ENCODE measurements around the gene TTC9C. TPM values are rescaled to one million over a fixed set of nuclear protein-coding genes. Genes with fewer than 3 reads are reported as not detected.

Gene TTC9C
- total RNA-seq, 1 donor from 2014 or later: 78.4 TPM

- Mint-ChIP-seq H3K4me1 (peaks cover 21% of the 10 kb centered on the region), H3K4me3 (peak overlapping the region; percentile 41), H3K27ac (peak overlapping the region; percentile 24), H3K27me3 (ENCODE audit: insufficient read depth, low read depth) (peaks cover 8% of the 10 kb centered on the region), H3K9me3 (no peaks in the 10 kb centered on the region), H3K36me3 (peaks cover 52% of the 10 kb centered on the region)
- no peak overlapping the region for H2AFZ ChIP-seq (replicated peaks)
- H3K4me2 ChIP-seq: no peak overlapping the region
- H3K36me3 ChIP-seq: peaks cover 17% of the 10 kb centered on the region
- no peak for TF ChIP-seq EZH2 (IDR thresholded peaks at IDR 0.05)
- no peak for TF ChIP-seq CTCF (IDR thresholded peaks at IDR 0.05)
- no peak for TF ChIP-seq EZH2phosphoT487 (IDR thresholded peaks at IDR 0.05)
- H3K27ac ChIP-seq: no peak overlapping the region
- H3K4me1 ChIP-seq: peaks cover 8% of the 10 kb centered on the region
- H3K79me2 ChIP-seq (ENCODE audit: low read depth): peaks cover 23% of the 10 kb centered on the region
- no peak overlapping the region for H3K4me3 ChIP-seq
- no peak overlapping the region for H3K9ac ChIP-seq
- H3F3A ChIP-seq (ENCODE audit: low read depth): peaks cover 88% of the 10 kb centered on the region
- DNase-seq (ENCODE audit: low spot score): no peak
- H3K9me3 ChIP-seq (ENCODE audit: low read depth): no peaks in the 10 kb centered on the region
- H4K20me1 ChIP-seq (ENCODE audit: low read depth): peaks cover 7% of the 10 kb centered on the region
- no peaks in the 10 kb centered on the region for H3K27me3 ChIP-seq
Measured at GRCh38 chr11:62713343-62713742, 14.9 kb upstream of the TTC9C start.

- no peak overlapping the region for H3K4me3 ChIP-seq
- peaks cover 26% of the 10 kb centered on the region for H3K36me3 ChIP-seq
- no peak overlapping the region for H2AFZ ChIP-seq (replicated peaks)
- H3K9ac ChIP-seq: no peak overlapping the region
- no peaks in the 10 kb centered on the region for H3K4me1 ChIP-seq
- no peaks in the 10 kb centered on the region for H3K27me3 ChIP-seq
- H3K9me3 ChIP-seq (ENCODE audit: low read depth): no peaks in the 10 kb centered on the region
- Mint-ChIP-seq H3K27ac (no peak overlapping the region), H3K27me3 (ENCODE audit: insufficient read depth, low read depth) (peaks cover 2% of the 10 kb centered on the region), H3K4me1 (peaks cover 2% of the 10 kb centered on the region), H3K4me3 (no peak overlapping the region), H3K36me3 (peaks cover 61% of the 10 kb centered on the region), H3K9me3 (no peaks in the 10 kb centered on the region)
- H3K27ac ChIP-seq: peak overlapping the region; percentile 37
- peaks cover 83% of the 10 kb centered on the region for H3F3A ChIP-seq (ENCODE audit: low read depth)
- peaks cover 42% of the 10 kb centered on the region for H3K79me2 ChIP-seq (ENCODE audit: low read depth)
- TF ChIP-seq CTCF (IDR thresholded peaks at IDR 0.05) (no peak), EZH2 (IDR thresholded peaks at IDR 0.05) (no peak)
- DNase-seq (ENCODE audit: low spot score): no peak
- H3K4me2 ChIP-seq: no peak overlapping the region
- peaks cover 11% of the 10 kb centered on the region for H4K20me1 ChIP-seq (ENCODE audit: low read depth)
Measured at GRCh38 chr11:62715150-62716130, 12.8 kb upstream of the TTC9C start.

GRCh38 chr11:62716206-62716605 is 12.1 kb upstream of the TTC9C start:
- TF ChIP-seq EZH2 (IDR thresholded peaks at IDR 0.05): no peak
- TF ChIP-seq CTCF (IDR thresholded peaks at IDR 0.05): no peak
- no peak for TF ChIP-seq EZH2phosphoT487 (IDR thresholded peaks at IDR 0.05)
- peaks cover 11% of the 10 kb centered on the region for H4K20me1 ChIP-seq (ENCODE audit: low read depth)
- peaks cover 48% of the 10 kb centered on the region for H3K79me2 ChIP-seq (ENCODE audit: low read depth)
- H3K9me3 Mint-ChIP-seq: no peaks in the 10 kb centered on the region
- peaks cover 61% of the 10 kb centered on the region for H3K36me3 Mint-ChIP-seq
- no peaks in the 10 kb centered on the region for H3K4me1 Mint-ChIP-seq
- DNase-seq (ENCODE audit: low spot score): no peak
- no peak overlapping the region for H3K27ac Mint-ChIP-seq
- H3K27me3 ChIP-seq: no peaks in the 10 kb centered on the region
- no peaks in the 10 kb centered on the region for H3K9me3 ChIP-seq (ENCODE audit: low read depth)
- H3K27me3 Mint-ChIP-seq (ENCODE audit: insufficient read depth, low read depth): peaks cover 2% of the 10 kb centered on the region
- H3K36me3 ChIP-seq: peaks cover 31% of the 10 kb centered on the region
- peak overlapping the region; percentile 53 for H3K27ac ChIP-seq
- peaks cover 79% of the 10 kb centered on the region for H3F3A ChIP-seq (ENCODE audit: low read depth)
- no peaks in the 10 kb centered on the region for H3K4me1 ChIP-seq
- H3K4me3 ChIP-seq: no peak overlapping the region
- H3K9ac ChIP-seq: no peak overlapping the region
- no peak overlapping the region for H2AFZ ChIP-seq (replicated peaks)
- no peak overlapping the region for H3K4me2 ChIP-seq
- H3K4me3 Mint-ChIP-seq: no peak overlapping the region

All from neural progenitor cell (in vitro differentiated cells).